ENCODE data around the gene VIPAS39. TPM values are rescaled to one million over a fixed set of nuclear protein-coding genes. Genes with fewer than 3 reads are reported as not detected.

VIPAS39 gene
- total and polyA plus RNA-seq, 4 donors: 5.6 to 13.9 (median 8.9) TPM

GRCh38 chr14:77503138-77503537 lies 45.7 kb upstream of the VIPAS39 start (continued):
- TF ChIP-seq, protein P1, sequence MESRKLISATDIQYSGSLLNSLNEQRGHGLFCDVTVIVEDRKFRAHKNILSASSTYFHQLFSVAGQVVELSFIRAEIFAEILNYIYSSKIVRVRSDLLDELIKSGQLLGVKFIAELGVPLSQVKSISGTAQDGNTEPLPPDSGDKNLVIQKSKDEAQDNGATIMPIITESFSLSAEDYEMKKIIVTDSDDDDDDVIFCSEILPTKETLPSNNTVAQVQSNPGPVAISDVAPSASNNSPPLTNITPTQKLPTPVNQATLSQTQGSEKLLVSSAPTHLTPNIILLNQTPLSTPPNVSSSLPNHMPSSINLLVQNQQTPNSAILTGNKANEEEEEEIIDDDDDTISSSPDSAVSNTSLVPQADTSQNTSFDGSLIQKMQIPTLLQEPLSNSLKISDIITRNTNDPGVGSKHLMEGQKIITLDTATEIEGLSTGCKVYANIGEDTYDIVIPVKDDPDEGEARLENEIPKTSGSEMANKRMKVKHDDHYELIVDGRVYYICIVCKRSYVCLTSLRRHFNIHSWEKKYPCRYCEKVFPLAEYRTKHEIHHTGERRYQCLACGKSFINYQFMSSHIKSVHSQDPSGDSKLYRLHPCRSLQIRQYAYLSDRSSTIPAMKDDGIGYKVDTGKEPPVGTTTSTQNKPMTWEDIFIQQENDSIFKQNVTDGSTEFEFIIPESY (IDR thresholded peaks at IDR 0.05): no peak
- no peak for TF ChIP-seq HNF4G (IDR thresholded peaks at IDR 0.05)
- no peak for TF ChIP-seq FOXA2 (IDR thresholded peaks at IDR 0.05)
- TF ChIP-seq TAF1 (conservative IDR thresholded peaks at IDR 0.05): no peak

GRCh38 chr14:77502109-77502782 lies 44.8 kb upstream of the VIPAS39 start:
- no peak overlapping the region for H3K4me3 ChIP-seq (ENCODE audit: low read depth in 1 of 3, low read length in 3 of 3)
- no peak overlapping the region for H3K9ac ChIP-seq (ENCODE audit: low read depth in 1 of 2, low read length in 2 of 2)
- peaks cover 0 to 3% (median 0%) of the 10 kb centered on the region in 4 donors for H3K36me3 ChIP-seq (ENCODE audit: control insufficient read depth in 4 of 4, insufficient read depth in 3 of 4, low read depth in 1 of 4, low read length in 3 of 4)
- H3K4me1 ChIP-seq (ENCODE audit: control insufficient read depth in 4 of 4, insufficient read depth in 4 of 4, low read length in 3 of 4): peaks cover 7 to 15% (median 14%) of the 10 kb centered on the region in 4 donors
- DNase-seq (ENCODE audit: low spot score): no peak
- peaks cover 0 to 4% (median 0%) of the 10 kb centered on the region in 4 donors for H3K9me3 ChIP-seq (ENCODE audit: control insufficient read depth in 4 of 4, low read length in 3 of 4)
- no peak overlapping the region for H3K27ac ChIP-seq (ENCODE audit: low read depth in 1 of 2, low read length in 2 of 2)
- 78% methylated on average over 11 of the region's 11 CpGs for WGBS
- H3K27me3 ChIP-seq (ENCODE audit: control insufficient read depth in 4 of 4, insufficient read depth in 4 of 4, low read length in 3 of 4): peaks cover 2 to 17% (median 5%) of the 10 kb centered on the region in 4 donors
- TF ChIP-seq, protein P2, sequence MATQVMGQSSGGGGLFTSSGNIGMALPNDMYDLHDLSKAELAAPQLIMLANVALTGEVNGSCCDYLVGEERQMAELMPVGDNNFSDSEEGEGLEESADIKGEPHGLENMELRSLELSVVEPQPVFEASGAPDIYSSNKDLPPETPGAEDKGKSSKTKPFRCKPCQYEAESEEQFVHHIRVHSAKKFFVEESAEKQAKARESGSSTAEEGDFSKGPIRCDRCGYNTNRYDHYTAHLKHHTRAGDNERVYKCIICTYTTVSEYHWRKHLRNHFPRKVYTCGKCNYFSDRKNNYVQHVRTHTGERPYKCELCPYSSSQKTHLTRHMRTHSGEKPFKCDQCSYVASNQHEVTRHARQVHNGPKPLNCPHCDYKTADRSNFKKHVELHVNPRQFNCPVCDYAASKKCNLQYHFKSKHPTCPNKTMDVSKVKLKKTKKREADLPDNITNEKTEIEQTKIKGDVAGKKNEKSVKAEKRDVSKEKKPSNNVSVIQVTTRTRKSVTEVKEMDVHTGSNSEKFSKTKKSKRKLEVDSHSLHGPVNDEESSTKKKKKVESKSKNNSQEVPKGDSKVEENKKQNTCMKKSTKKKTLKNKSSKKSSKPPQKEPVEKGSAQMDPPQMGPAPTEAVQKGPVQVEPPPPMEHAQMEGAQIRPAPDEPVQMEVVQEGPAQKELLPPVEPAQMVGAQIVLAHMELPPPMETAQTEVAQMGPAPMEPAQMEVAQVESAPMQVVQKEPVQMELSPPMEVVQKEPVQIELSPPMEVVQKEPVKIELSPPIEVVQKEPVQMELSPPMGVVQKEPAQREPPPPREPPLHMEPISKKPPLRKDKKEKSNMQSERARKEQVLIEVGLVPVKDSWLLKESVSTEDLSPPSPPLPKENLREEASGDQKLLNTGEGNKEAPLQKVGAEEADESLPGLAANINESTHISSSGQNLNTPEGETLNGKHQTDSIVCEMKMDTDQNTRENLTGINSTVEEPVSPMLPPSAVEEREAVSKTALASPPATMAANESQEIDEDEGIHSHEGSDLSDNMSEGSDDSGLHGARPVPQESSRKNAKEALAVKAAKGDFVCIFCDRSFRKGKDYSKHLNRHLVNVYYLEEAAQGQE (IDR thresholded peaks at IDR 0.05): no peak
- TF ChIP-seq MAX (IDR thresholded peaks at IDR 0.05): no peak
- TF ChIP-seq HNF4G (IDR thresholded peaks at IDR 0.05): no peak
- no peak for TF ChIP-seq CTCF (IDR thresholded peaks at IDR 0.05; ENCODE audit: low read depth, low read length, missing input control)
- no peak for TF ChIP-seq HNF4A (conservative IDR thresholded peaks at IDR 0.05)
- TF ChIP-seq NR2F2 (IDR thresholded peaks at IDR 0.05): no peak
- TF ChIP-seq FOXA1 (IDR thresholded peaks at IDR 0.05): no peak
- TF ChIP-seq RAD21 (IDR thresholded peaks at IDR 0.05): no peak
- no peak for TF ChIP-seq YY1 (IDR thresholded peaks at IDR 0.05)
